H9 (cell line): ENCODE results near the gene C12orf56. TPM values are rescaled to one million over a fixed set of nuclear protein-coding genes. Genes with fewer than 3 reads are reported as not detected.

Experiments
- DNase-seq: peaks from one replicate; pipeline ENCODE4 v3.0.0-alpha.2; 2017
- H2AFZ ChIP-seq: one replicate; pipeline ENCODE4 v1.6.1; 2013; ENCODE audit warnings: mild to moderate bottlenecking, low read length, control low read depth, moderate library complexity
- H2AK5ac ChIP-seq: 2 replicates; pipeline ENCODE4 v1.6.1; 2013; ENCODE audit warnings: low read length, control low read depth, mixed read lengths; ENCODE audit not compliant: insufficient read length
- H2BK120ac ChIP-seq: one replicate; pipeline ENCODE4 v1.6.1; 2013; ENCODE audit warnings: low read depth, mild to moderate bottlenecking, low read length, control low read depth, inconsistent platforms; ENCODE audit not compliant: poor library complexity, severe bottlenecking
- H2BK12ac ChIP-seq: 2 replicates; pipeline ENCODE4 v1.6.1; 2013; ENCODE audit warnings: low read length, control low read depth, mixed read lengths, low read depth; ENCODE audit not compliant: insufficient read length
- H2BK15ac ChIP-seq: 2 replicates; pipeline ENCODE4 v1.6.1; 2013; ENCODE audit warnings: low read depth, low read length, control low read depth
- H2BK20ac ChIP-seq: one replicate; pipeline ENCODE4 v1.6.1; 2013; ENCODE audit warnings: low read depth, mild to moderate bottlenecking, low read length, control low read depth, inconsistent platforms; ENCODE audit not compliant: poor library complexity, severe bottlenecking
- H2BK5ac ChIP-seq: 2 replicates; pipeline ENCODE4 v1.6.1; 2013; ENCODE audit warnings: low read length, control low read depth, mixed read lengths; ENCODE audit not compliant: insufficient read length
- H3K14ac ChIP-seq: 2 replicates; pipeline ENCODE4 v1.6.1; 2013; ENCODE audit warnings: low read length, control low read depth; ENCODE audit not compliant: insufficient read depth
- H3K18ac ChIP-seq: 2 replicates; pipeline ENCODE4 v1.6.1; 2013; ENCODE audit warnings: low read depth, mild to moderate bottlenecking, mixed read lengths, low read length, control low read depth; ENCODE audit not compliant: insufficient read length
- H3K23ac ChIP-seq: 2 replicates; pipeline ENCODE4 v1.6.1; 2013; ENCODE audit warnings: low read length, control low read depth, mixed read lengths, low read depth; ENCODE audit not compliant: insufficient read length
- H3K23me2 ChIP-seq: 2 replicates; pipeline ENCODE4 v1.6.1; 2013; ENCODE audit warnings: low read depth, mild to moderate bottlenecking, mixed read lengths, low read length, control low read depth; ENCODE audit not compliant: insufficient read length, poor library complexity, severe bottlenecking
- H3K27ac ChIP-seq: 2 replicates; pipeline ENCODE4 v1.5.1; 2013; ENCODE audit warnings: low read length, control low read depth, mixed read lengths, low read depth; ENCODE audit not compliant: insufficient read length
- H3K27me3 ChIP-seq: 2 replicates; pipeline ENCODE4 v1.6.1; 2013; ENCODE audit warnings: low read length, control low read depth, inconsistent platforms; ENCODE audit not compliant: insufficient read depth
- H3K4ac ChIP-seq: 2 replicates; pipeline ENCODE4 v1.6.1; 2013; ENCODE audit warnings: low read depth, mild to moderate bottlenecking, control low read depth, inconsistent platforms, low read length, moderate library complexity
- H3K4me1 ChIP-seq: 2 replicates; pipeline ENCODE4 v1.6.1; 2013; ENCODE audit warnings: low read length, control low read depth, inconsistent platforms; ENCODE audit not compliant: insufficient read depth
- H3K4me2 ChIP-seq: 2 replicates; pipeline ENCODE4 v1.6.1; 2013; ENCODE audit warnings: low read length, control low read depth, mixed read lengths; ENCODE audit not compliant: insufficient read length, insufficient read depth
- H3K56ac ChIP-seq: 2 replicates; pipeline ENCODE4 v1.6.1; 2013; ENCODE audit warnings: low read depth, mild to moderate bottlenecking, mixed read lengths, low read length, control low read depth; ENCODE audit not compliant: insufficient read length
- H3K79me1 ChIP-seq: 2 replicates; pipeline ENCODE4 v1.6.1; 2013; ENCODE audit warnings: low read depth, mild to moderate bottlenecking, moderate library complexity, low read length, control low read depth, inconsistent platforms; ENCODE audit not compliant: insufficient read depth, poor library complexity, severe bottlenecking
- H3K79me2 ChIP-seq: 2 replicates; pipeline ENCODE4 v1.6.1; 2013; ENCODE audit warnings: low read length, control low read depth, inconsistent platforms; ENCODE audit not compliant: insufficient read depth
- H3K9ac ChIP-seq: 2 replicates; pipeline ENCODE4 v1.6.1; 2013; ENCODE audit warnings: low read length, control low read depth, mixed read lengths; ENCODE audit not compliant: insufficient read length; ENCODE audit errors: extremely low read depth
- H3K9me3 ChIP-seq: one replicate; pipeline ENCODE4 v1.6.1; 2013; ENCODE audit warnings: low read depth, low read length, inconsistent platforms; ENCODE audit not compliant: control insufficient read depth
- H3T11ph ChIP-seq: one replicate; pipeline ENCODE4 v1.6.1; 2013; ENCODE audit warnings: mild to moderate bottlenecking, low read length, control low read depth, inconsistent platforms
- H4K20me1 ChIP-seq: one replicate; pipeline ENCODE4 v1.6.1; 2013; ENCODE audit not compliant: control insufficient read depth, insufficient read length, insufficient read depth
- H4K5ac ChIP-seq: 2 replicates; pipeline ENCODE4 v1.6.1; 2013; ENCODE audit warnings: low read depth, mild to moderate bottlenecking, mixed read lengths, low read length, control low read depth; ENCODE audit not compliant: insufficient read length
- H4K8ac ChIP-seq: replicated peaks from 2 replicates; pipeline ENCODE4 v1.6.1; 2013; ENCODE audit warnings: low read length, control low read depth, mixed read lengths, low read depth; ENCODE audit not compliant: insufficient read length
- H4K91ac ChIP-seq: 2 replicates; pipeline ENCODE4 v1.6.1; 2013; ENCODE audit warnings: low read depth, mild to moderate bottlenecking, moderate library complexity, mixed read lengths, low read length, control low read depth; ENCODE audit not compliant: insufficient read length
- H3K27ac Mint-ChIP-seq, 3 experiments: 2 replicates in 2 of 3; 3 replicates in 1 of 3; pipeline ENCODE4 v1.8.0; 2020 to 2021; ENCODE audit warnings: mixed read lengths in 3 of 3, mild to moderate bottlenecking in 1 of 3, moderate library complexity in 1 of 3
- H3K27me3 Mint-ChIP-seq: 2 replicates; pipeline ENCODE4 v1.8.0; 2021; ENCODE audit warnings: low read depth, mild to moderate bottlenecking, moderate library complexity, mixed read lengths
- H3K36me3 Mint-ChIP-seq, 3 experiments: 2 replicates in 2 of 3; 3 replicates in 1 of 3; pipeline ENCODE4 v1.8.0; 2020 to 2021; ENCODE audit warnings: low read depth in 3 of 3, mixed read lengths in 3 of 3; ENCODE audit not compliant: insufficient read depth in 1 of 3
- H3K4me1 Mint-ChIP-seq, 2 experiments: 2 replicates each; pipeline ENCODE4 v1.8.0; 2020; ENCODE audit warnings: mixed read lengths in 2 of 2
- H3K4me3 Mint-ChIP-seq, 2 experiments: 2 replicates in 1 of 2; 3 replicates in 1 of 2; pipeline ENCODE4 v1.8.0; 2020 to 2021; ENCODE audit warnings: mild to moderate bottlenecking in 2 of 2, mixed read lengths in 2 of 2, moderate library complexity in 1 of 2
- H3K9me3 Mint-ChIP-seq, 2 experiments: 2 replicates in 1 of 2; 3 replicates in 1 of 2; pipeline ENCODE4 v1.8.0; 2020; ENCODE audit warnings: mild to moderate bottlenecking in 2 of 2, mixed read lengths in 2 of 2, moderate library complexity in 1 of 2
- CTCF ChIP-seq: fragments of 200-600 bp; sonication (generic); conservative IDR thresholded peaks from 3 replicates; pipeline ENCODE4 v1.8.0; 2021; ENCODE audit warnings: antibody characterized with exemption, mild to moderate bottlenecking
- WGBS: extraction: QIAGEN DNeasy Blood & Tissue Kit; methylation state at CpG from one replicate; pipeline ENCODE4 v1.1.7; 2013; ENCODE audit warnings: missing lambda C conversion rate, low lambda C conversion rate, mixed read lengths; ENCODE audit not compliant: insufficient read length; ENCODE audit errors: extremely low coverage; 5-methylcytosine and 5-hydroxymethylcytosine counted together
- total RNA-seq: library from RNA; stranded (reverse); gene quantifications from 2 replicates; pipeline ENCODE4 v1.2.1, GENCODE V29; 2021

C12orf56 gene
- total RNA-seq, 1 experiment from 2014 or later: 2.2 TPM

- H3K4me1 ChIP-seq: peaks cover 3% of the 10 kb centered on the region; the same call in 1 of the 2 replicates
- no peak overlapping the region for H4K5ac ChIP-seq
- H3K9ac ChIP-seq: no peak overlapping the region
- peak; percentile 52 for DNase-seq
- H2BK15ac ChIP-seq: no peak overlapping the region
- no peak overlapping the region for H3K4me2 ChIP-seq
- Mint-ChIP-seq H3K9me3 (no peaks in the 10 kb centered on the region), H3K27ac (peak overlapping the region; percentile 39 to 95 (median 85); a peak in 6 of 7 replicates), H3K27me3 (no peaks in the 10 kb centered on the region), H3K36me3 (peaks cover 0 to 1% (median 0%) of the 10 kb centered on the region in 3 experiments; a peak in 1 of 7 replicates), H3K4me1 (peaks cover 14 to 16% of the 10 kb centered on the region in 2 experiments), H3K4me3 (peak overlapping the region; percentile 4 to 35; a peak in 4 of 5 replicates)
- H3K14ac ChIP-seq: no peak overlapping the region
- H2BK12ac ChIP-seq: no peak overlapping the region
- no peaks in the 10 kb centered on the region for H3K79me1 ChIP-seq
- no peaks in the 10 kb centered on the region for H3K79me2 ChIP-seq
- H3K9me3 ChIP-seq: no peaks in the 10 kb centered on the region
- no peaks in the 10 kb centered on the region for H3K27me3 ChIP-seq
- no peaks in the 10 kb centered on the region for H4K20me1 ChIP-seq
- H2BK5ac ChIP-seq: no peak overlapping the region
- H3K23ac ChIP-seq: no peak overlapping the region
- no peak overlapping the region for H3K56ac ChIP-seq
- H2AFZ ChIP-seq: no peak overlapping the region
- H2BK120ac ChIP-seq: no peak overlapping the region
- no peak overlapping the region for H2BK20ac ChIP-seq
- no peak overlapping the region for H3K27ac ChIP-seq
- no peak overlapping the region for H4K91ac ChIP-seq
- no peak overlapping the region for H3T11ph ChIP-seq
- no peak for TF ChIP-seq CTCF
- no CpG with 5 or more reads among the region's 4 CpGs for WGBS
- H3K23me2 ChIP-seq: peaks cover 1% of the 10 kb centered on the region
- H3K4ac ChIP-seq: no peak overlapping the region
- no peak overlapping the region for H4K8ac ChIP-seq
- H3K18ac ChIP-seq: no peak overlapping the region
- H2AK5ac ChIP-seq: no peak overlapping the region
Observed at GRCh38 chr12:64400041-64400440, 9.5 kb upstream of the C12orf56 start.
